Measurements from ENCODE around the gene NXNL2.
A peak's percentile ranks its signal among the peaks of the same experiment; 100 is the strongest.

NXNL2 gene

GRCh38 chr9:88534456-88535225, at the start of gene NXNL2:
TSS of gene NXNL2 (plus strand) at chr9:88535178. CDS start at chr9:88535435, 257 bp downstream.
- peak; percentile 35 to 69 for DNase-seq

GRCh38 chr9:88488166-88488565, 46.8 kb upstream of the NXNL2 start:
- DNase-seq, result no peak

GRCh38 chr9:88494983-88495721, 39.8 kb upstream of the NXNL2 start:
- DNase-seq, result no peak

DNA sequence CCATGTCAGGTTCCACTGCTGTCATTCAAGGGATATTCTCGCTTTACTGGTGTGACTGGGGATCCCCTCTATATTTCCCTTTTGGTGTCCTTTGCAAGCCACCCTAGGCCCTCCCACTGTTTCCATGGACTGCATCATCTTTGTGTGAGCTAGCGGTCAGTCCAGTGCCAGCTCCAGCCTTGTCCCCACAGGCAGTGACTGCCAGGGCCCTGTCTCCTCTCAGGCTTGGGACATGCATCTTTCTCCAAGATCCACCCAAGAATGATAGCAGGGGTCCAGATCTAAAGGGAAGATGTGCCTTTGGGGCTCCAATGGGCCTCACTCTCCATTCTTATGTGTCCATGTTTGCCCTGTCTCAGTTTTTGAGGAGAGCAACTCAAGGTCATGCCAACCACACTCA, 37.8 kb upstream of the NXNL2 start:
- DNase-seq, result no peak

GRCh38 chr9:88498880-88499279, 36.1 kb upstream of the NXNL2 start:
- no peak for DNase-seq

DNA sequence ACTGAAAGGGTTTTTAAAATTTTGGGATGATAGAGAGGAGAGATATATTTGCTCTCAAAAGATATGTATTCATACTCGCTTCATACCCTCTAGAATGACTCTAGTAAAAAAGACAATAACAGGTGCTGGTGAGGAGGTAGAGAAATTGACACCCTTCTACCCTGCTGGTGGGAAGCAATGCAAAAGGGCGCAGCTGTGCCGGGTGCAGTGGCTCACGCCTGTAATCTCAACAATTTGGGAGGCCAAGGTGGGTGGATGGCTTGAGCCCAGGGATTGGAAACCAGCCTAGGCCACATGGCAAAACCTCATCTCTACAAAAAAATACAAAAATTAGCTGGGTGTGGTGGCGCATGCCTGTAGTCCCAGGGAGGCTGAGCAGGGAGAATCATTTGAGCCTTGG, 33.9 kb upstream of the NXNL2 start:
- DNase-seq, result no peak

DNA sequence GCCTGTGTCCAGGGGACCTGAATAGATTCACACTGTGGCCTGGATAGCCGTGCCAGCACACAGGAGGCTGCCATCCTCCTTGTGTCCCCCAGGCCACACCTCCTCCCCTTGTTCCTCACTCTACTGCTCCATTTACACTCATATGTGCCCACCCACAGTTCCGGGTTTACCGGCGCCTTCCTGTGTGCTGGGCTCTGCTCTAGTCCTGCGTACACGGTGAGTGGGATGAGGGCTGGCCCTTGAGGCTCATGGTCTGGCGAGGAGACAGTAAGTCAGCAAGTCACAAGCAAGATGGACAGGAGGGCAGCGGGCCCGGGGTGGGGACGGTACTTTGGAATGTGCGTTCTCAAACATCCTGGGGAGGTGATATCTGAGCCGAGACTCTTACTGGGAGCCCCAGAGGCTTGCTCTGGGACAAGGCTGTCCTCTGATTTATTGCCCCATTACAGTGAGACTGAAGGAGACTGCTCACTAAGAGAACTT, 32.4 kb upstream of the NXNL2 start:
- no peak for DNase-seq

DNA sequence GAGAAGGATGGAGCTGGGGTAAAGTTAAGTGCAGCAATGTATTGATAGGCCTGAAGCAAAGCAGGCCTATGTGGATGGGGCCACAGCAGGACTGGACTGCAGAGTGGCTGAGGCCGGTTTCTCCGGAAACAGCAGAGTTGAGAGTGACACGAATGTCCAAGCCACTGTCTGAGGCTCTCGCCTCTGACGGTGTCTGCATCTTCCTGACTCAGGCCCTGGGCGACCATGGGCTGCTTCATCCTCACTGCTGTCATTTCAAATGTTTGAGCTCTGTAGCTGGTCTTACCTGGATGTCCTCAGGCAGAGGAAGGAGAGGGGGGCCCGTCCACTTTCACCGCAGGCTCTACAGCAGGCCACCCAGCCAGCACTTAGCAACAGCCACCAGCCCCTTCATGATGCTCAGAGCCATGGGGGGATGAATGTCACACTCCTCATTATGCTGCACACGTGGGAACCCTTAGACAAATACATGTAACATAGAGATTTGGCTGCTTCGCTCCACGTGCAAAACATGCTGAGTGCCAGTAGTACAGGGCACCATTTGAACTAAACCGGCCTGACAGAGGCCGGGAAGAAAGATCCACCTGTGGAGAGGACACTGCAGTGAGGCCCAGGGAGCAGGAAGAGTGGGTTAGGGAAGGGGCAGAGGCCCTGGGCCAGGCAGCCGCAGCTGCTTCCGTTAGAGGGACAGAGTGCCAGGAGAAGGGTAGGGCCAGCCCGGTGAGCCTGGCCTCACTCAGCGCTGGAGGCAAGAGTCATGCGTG, 31.7 kb upstream of the NXNL2 start:
- DNase-seq, result no peak

DNA sequence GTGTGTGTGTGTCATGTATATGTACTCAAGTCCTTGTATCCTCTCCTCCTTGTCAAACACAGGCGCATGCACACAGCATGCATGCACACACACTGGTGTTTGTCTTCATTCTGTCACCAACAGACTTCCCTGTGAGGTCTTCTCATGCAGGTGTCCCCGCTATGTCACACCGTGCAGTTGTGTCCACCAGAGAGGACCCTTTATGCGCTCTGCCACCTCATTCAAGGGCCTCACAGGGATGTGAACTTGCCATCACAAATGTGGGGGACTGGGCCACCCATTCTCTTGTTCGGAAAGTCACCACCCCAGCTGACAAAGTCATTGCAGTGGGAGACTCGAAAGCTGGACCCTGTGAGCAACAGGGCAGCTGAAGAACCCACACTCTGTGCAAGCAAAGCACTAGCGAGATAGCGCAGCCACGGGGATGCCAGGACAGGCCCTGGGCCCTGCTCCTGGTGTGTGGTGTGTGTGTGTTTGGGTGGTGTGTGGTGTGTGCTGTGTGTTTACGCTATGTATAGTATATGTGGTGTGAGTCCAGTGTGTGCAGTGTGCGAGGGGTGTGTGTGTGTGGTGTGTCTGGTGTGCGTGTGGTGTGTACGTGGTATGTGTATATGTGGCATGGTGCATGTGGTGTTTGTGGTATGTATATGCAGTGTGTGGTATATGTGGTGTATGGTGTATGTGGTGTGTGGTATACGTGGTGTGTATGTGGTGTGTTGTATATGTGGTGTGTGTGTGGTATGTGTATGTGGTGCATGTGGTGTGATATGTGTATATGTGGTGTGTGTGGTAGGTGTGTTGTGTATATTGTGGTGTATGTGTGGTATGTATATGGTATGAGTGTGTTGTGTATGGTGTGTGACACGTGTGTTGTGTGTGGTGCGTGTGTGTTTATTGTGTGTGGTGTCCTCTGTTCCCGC, 30.9 kb upstream of the NXNL2 start:
- no peak for DNase-seq

DNA sequence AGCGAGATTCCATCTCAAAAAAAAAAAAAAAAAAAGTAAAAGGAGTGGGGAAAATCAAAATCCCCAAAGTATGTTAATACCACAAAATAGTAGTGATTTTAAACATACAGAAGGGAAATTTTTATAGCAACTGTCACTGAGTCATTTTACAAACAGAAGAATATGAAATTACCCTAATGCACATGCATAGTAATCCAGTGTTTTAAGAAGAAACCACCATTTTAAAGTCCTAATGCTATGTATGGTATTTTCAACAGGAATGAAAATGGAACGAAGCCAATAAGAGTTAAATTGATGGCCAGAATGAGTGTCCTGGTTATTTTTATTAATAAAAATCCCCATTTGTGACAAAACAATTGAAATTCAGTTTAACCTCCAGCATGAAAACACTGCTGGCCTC, 26.7 kb upstream of the NXNL2 start:
- DNase-seq, result no peak

- DNase-seq, result no peak
Observed at GRCh38 chr9:88511906-88512305, 23.1 kb upstream of the NXNL2 start.

- DNase-seq, result no peak
Observed at GRCh38 chr9:88514247-88514646, 20.7 kb upstream of the NXNL2 start.

DNA sequence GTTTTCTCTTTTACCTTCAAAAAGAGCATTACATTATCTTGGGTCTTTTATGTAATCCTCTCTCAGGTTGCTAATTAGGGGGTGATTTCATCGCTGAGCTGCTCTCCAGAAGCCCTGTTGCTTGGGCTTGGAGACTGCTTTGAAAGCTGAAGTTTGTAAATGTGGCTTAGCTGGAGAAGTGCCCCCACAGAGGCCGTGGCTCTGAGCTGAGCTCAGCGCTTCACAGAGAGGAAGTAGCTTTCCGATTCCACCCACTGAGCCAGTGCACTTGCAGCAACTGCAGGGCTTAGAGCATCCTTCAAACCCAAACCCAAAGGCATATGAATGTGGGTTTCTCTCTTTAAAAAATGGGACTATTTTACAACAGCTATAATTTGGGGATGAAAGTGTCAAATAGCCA, 13.7 kb upstream of the NXNL2 start:
- no peak for DNase-seq

- DNase-seq, result no peak
Observed at GRCh38 chr9:88522360-88522759, 12.6 kb upstream of the NXNL2 start.

- DNase-seq, result no peak
Observed at GRCh38 chr9:88523056-88523455, 11.9 kb upstream of the NXNL2 start.

- no peak for DNase-seq
Observed at GRCh38 chr9:88524911-88525310, 10.1 kb upstream of the NXNL2 start.

- no peak for DNase-seq
Observed at GRCh38 chr9:88527618-88528017, 7.4 kb upstream of the NXNL2 start.

DNA sequence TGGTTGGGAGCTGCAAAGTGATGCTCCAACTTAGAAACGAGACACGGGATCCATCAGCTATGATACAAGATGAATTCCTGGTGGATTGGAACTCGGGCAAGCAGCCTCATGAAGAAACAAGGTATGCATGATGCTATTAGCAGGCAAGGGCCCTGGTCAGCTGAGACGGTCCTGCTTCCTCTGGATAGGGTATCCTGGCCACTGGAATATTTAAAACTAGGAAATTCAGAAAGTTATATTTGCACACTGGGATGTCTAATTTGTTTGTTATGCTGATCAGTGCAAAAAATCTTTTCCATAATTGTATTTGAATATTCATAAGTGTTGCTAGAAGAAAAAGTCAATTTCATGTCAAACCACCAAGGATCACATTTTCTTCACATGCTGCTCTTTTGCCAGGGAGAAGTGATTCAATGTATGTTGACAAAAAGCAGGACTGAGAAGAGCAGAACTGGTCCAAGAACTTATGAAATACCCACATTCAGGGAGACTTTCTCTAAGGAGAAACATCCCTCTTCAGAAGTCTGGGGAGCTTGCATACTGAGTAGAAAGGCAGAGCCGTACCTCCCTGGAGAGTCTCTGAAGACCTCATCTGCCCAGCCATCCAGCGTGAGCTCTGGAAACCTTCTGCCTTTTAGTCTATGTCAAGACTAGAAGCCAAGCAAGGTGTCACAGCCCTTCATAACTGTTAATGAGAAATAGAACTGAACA, 6.7 kb upstream of the NXNL2 start:
- DNase-seq, result no peak

GRCh38 chr9:88529496-88529895, 5.5 kb upstream of the NXNL2 start:
- DNase-seq, result no peak

DNA sequence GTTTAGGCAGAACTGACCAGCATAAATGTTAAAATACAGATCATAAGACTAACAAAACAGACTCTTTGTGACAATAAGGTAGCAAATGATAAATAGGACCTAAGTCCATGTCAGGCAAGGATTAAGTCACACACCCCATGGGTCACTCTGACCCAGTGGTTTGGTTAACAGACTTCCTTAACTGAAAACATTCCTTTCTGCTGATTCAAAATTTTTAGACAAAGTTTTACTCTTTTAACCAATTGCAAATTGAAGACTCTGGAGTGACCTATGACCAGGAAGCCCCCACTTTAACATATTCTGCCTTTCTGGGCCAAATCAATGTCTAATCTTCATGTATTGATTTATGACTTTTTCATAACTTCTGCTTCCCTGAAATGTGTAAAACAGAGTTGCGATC, 4.9 kb upstream of the NXNL2 start:
- no peak for DNase-seq

DNA sequence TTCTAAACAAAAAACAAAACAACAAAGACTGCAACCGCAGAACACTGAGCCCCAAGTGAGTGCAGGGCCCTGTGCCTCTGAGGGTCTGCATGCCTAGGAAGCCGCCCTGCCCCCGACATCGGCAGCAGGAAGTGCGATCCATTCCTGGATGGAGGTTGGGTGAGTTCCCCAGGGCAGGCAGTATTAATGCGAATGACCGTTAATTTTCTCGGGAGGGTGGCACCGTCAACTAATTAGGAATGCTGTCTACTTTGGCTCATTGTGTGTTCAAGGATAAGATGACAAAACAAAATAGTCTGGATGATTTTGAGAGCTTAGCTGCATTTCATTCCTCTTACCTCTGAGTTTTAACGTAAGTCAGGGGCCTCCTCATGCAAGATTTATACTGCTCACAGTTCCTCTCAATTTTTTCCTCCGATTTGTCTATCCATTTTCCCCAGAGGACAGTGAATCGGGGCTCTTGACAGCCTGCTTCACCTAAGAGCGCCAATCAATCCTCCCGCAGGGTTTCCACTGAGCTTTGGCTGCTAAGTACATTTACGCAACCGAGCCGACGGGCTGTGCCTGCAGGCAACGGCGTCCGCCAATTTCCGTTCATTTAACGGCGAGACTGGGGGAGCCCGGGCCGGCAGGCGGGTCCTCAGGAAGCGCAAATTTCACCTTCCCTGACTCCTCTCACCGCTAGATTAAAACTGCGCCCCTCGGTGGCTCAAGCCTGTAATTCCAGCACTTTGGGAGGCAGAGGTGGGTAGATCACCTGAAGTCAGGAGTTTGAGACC, 2.9 kb upstream of the NXNL2 start:
- no peak for DNase-seq
